Measurements from ENCODE around the gene MPP4.
A peak's percentile ranks its signal among the peaks of the same experiment; 100 is the strongest.

MPP4 gene

DNA sequence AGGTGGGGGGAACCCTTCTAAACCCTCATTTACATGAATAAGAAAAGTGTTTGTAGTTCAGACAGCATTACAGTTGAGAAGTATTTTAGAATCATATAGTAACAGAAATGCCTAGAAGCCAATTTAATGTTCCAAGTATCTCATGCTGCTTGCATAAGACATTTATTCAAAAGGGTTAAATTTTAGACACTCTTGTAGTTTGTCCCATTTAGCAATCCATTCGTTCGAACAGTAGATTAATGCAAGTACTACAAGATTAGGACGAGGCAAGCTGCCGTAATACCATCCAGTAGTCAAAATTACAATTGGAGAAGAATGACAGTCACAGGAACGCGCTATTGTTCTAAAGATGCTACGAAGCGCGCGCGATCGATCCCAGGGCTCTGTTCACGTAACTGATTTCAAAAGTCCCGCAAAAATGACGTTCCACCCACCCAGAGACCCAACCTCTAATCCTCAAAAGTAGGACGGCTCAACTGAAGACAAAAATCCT lies 56.3 kb downstream of the MPP4 start:
- no peak for DNase-seq

GRCh38 chr2:201639205-201639604 lies 59.2 kb downstream of the MPP4 start:
- DNase-seq = no peak
- H3K36me3 ChIP-seq = peaks cover 53% of the 10 kb centered on the region
- H3K9me3 ChIP-seq (ENCODE audit: severe bottlenecking) = no peaks in the 10 kb centered on the region
- no peaks in the 10 kb centered on the region for H3K27me3 ChIP-seq (ENCODE audit: insufficient read depth, low read depth, severe bottlenecking)
- H3K4me3 ChIP-seq (ENCODE audit: low read depth, low read length) = no peak overlapping the region
- TF ChIP-seq, protein P1, sequence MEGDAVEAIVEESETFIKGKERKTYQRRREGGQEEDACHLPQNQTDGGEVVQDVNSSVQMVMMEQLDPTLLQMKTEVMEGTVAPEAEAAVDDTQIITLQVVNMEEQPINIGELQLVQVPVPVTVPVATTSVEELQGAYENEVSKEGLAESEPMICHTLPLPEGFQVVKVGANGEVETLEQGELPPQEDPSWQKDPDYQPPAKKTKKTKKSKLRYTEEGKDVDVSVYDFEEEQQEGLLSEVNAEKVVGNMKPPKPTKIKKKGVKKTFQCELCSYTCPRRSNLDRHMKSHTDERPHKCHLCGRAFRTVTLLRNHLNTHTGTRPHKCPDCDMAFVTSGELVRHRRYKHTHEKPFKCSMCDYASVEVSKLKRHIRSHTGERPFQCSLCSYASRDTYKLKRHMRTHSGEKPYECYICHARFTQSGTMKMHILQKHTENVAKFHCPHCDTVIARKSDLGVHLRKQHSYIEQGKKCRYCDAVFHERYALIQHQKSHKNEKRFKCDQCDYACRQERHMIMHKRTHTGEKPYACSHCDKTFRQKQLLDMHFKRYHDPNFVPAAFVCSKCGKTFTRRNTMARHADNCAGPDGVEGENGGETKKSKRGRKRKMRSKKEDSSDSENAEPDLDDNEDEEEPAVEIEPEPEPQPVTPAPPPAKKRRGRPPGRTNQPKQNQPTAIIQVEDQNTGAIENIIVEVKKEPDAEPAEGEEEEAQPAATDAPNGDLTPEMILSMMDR (IDR thresholded peaks at IDR 0.05; ENCODE audit: low read depth, low read length) = no peak
- no peak overlapping the region for H3K27ac ChIP-seq

More for the DNA sequence above, 56.3 kb downstream of the MPP4 start:
- H3K36me3 ChIP-seq = peaks cover 25% of the 10 kb centered on the region
- H3K27me3 ChIP-seq (ENCODE audit: insufficient read depth, low read depth, severe bottlenecking) = no peaks in the 10 kb centered on the region
- H3K27ac ChIP-seq = peak overlapping the region; percentile 89
- peak overlapping the region; percentile 99 for H3K4me3 ChIP-seq (ENCODE audit: low read depth, low read length)
- no peaks in the 10 kb centered on the region for H3K9me3 ChIP-seq (ENCODE audit: severe bottlenecking)
- TF ChIP-seq, protein P1 (IDR thresholded peaks at IDR 0.05; ENCODE audit: low read depth, low read length) = no peak

- H3K27ac ChIP-seq = no peak overlapping the region
- DNase-seq = no peak
- TF ChIP-seq, protein P1 (IDR thresholded peaks at IDR 0.05; ENCODE audit: low read depth, low read length) = no peak
- H3K4me3 ChIP-seq (ENCODE audit: low read depth, low read length) = no peak overlapping the region
- no peaks in the 10 kb centered on the region for H3K27me3 ChIP-seq (ENCODE audit: insufficient read depth, low read depth, severe bottlenecking)
- H3K36me3 ChIP-seq = peaks cover 62% of the 10 kb centered on the region
- H3K9me3 ChIP-seq (ENCODE audit: severe bottlenecking) = no peaks in the 10 kb centered on the region
These were observed 60.1 kb downstream of the MPP4 start for GRCh38 chr2:201638326-201638725.

DNA sequence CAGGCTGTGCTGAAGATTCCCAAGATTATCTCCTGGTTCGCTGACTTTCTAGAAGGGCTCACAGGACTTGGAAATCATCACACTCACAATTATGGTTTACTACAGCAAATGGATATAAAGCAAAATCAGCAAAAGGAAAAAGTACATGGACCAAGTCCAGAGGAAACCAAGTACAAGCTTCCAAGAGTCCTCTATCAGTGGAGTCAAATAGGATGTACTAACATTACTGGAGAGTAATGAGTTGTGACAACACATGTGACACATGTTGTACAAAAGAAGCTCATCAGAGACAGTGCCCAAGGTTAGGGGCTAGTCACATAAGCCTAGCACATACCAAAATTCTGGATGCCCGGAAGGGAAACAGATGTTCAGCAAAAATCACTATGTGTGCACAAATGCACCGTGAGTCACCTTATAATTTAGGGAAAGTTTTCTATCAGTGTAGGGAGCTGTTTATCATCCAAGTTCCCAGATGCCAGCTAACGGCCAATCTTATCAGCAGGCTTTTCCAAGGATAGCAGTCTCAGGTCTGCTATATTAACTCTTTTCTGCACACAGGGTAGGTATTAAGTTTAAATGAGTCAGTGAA lies 64.7 kb downstream of the MPP4 start:
- Histone ChIP-seq H3K27ac (no peak overlapping the region), H3K4me3 (ENCODE audit: low read depth, low read length) (no peak overlapping the region), H3K9me3 (ENCODE audit: severe bottlenecking) (no peaks in the 10 kb centered on the region), H3K36me3 (peaks cover 92% of the 10 kb centered on the region), H3K27me3 (ENCODE audit: insufficient read depth, low read depth, severe bottlenecking) (no peaks in the 10 kb centered on the region)
- DNase-seq = no peak
- TF ChIP-seq, protein P1 (IDR thresholded peaks at IDR 0.05; ENCODE audit: low read depth, low read length) = no peak

GRCh38 chr2:201631041-201631440 lies 67.4 kb downstream of the MPP4 start:
- peak; percentile 85 for DNase-seq
- Histone ChIP-seq H3K9me3 (ENCODE audit: severe bottlenecking) (no peaks in the 10 kb centered on the region), H3K27me3 (ENCODE audit: insufficient read depth, low read depth, severe bottlenecking) (no peaks in the 10 kb centered on the region), H3K27ac (peak overlapping the region; percentile 38), H3K36me3 (peaks cover 88% of the 10 kb centered on the region), H3K4me3 (ENCODE audit: low read depth, low read length) (no peak overlapping the region)
- TF ChIP-seq, protein P1 (IDR thresholded peaks at IDR 0.05; ENCODE audit: low read depth, low read length) = no peak

- TF ChIP-seq, protein P1 (IDR thresholded peaks at IDR 0.05; ENCODE audit: low read depth, low read length) = no peak
- Histone ChIP-seq H3K27ac (peak overlapping the region; percentile 38), H3K36me3 (peaks cover 88% of the 10 kb centered on the region), H3K4me3 (ENCODE audit: low read depth, low read length) (no peak overlapping the region), H3K27me3 (ENCODE audit: insufficient read depth, low read depth, severe bottlenecking) (no peaks in the 10 kb centered on the region), H3K9me3 (ENCODE audit: severe bottlenecking) (no peaks in the 10 kb centered on the region)
- DNase-seq = no peak
These were observed 67.9 kb downstream of the MPP4 start for GRCh38 chr2:201630577-201630976.
